ENCODE measurements around the gene KCTD18. TPM values are rescaled to one million over a fixed set of nuclear protein-coding genes. Genes with fewer than 3 reads are reported as not detected.

Gene KCTD18
- total RNA-seq, 1 experiment from 2014 or later = 4.6 TPM

- H3K27me3 ChIP-seq (ENCODE audit: control insufficient read depth, insufficient read depth, low read length) = no peaks in the 10 kb centered on the region
- no peak for DNase-seq
- H3K4me3 ChIP-seq (ENCODE audit: insufficient read depth, low read depth, low read length) = no peak overlapping the region
- peaks cover 12% of the 10 kb centered on the region for H3K36me3 ChIP-seq (replicated peaks; ENCODE audit: control insufficient read depth, insufficient read depth, low read length)
These were observed 67.4 kb downstream of the KCTD18 start for GRCh38 chr2:200442471-200442870.

- DNase-seq = no peak
- H3K27me3 ChIP-seq (ENCODE audit: control insufficient read depth, insufficient read depth, low read length) = no peaks in the 10 kb centered on the region
- H3K4me3 ChIP-seq (ENCODE audit: insufficient read depth, low read depth, low read length) = no peak overlapping the region
- H3K36me3 ChIP-seq (replicated peaks; ENCODE audit: control insufficient read depth, insufficient read depth, low read length) = peaks cover 14% of the 10 kb centered on the region
These were observed 69.9 kb downstream of the KCTD18 start for GRCh38 chr2:200439981-200440380.

Other genes with a start within 250 kb of the KCTD18 start
- gene SPATS2L, start 203.4 kb downstream of the KCTD18 start, total RNA-seq (2014; rRNA removed; shearing (Covaris generic)) = 74.7 and 106 TPM in 2 replicates
- gene SGO2, start 16.1 kb upstream of the KCTD18 start, total RNA-seq (2014; rRNA removed; shearing (Covaris generic)) = 10.8 and 17.1 TPM in 2 replicates
- gene AOX1, start 75.9 kb upstream of the KCTD18 start, total RNA-seq (2014; rRNA removed; shearing (Covaris generic)) = 2.4 and 7.6 TPM in 2 replicates

All from H7 (cell line).